Lower leg skin (tissue), 3 donors: ENCODE data around the gene TTC23.

Experiments
- POLR2A ChIP-seq, 2 donors: fragments of 450-650 bp; IDR thresholded peaks; one replicate each; pipeline ENCODE4 v1.6.1; 2016 to 2017; ENCODE audit warnings: antibody characterized with exemption in 2 of 2, mild to moderate bottlenecking in 1 of 2, moderate library complexity in 1 of 2
- TF ChIP-seq, protein P1 (sequence below), 3 donors: fragments of 450-650 bp; IDR thresholded peaks; one replicate each; pipeline ENCODE4 v1.5.1; 2016; ENCODE audit warnings: antibody characterized with exemption in 3 of 3, mild to moderate bottlenecking in 3 of 3, moderate library complexity in 2 of 3

DNA sequence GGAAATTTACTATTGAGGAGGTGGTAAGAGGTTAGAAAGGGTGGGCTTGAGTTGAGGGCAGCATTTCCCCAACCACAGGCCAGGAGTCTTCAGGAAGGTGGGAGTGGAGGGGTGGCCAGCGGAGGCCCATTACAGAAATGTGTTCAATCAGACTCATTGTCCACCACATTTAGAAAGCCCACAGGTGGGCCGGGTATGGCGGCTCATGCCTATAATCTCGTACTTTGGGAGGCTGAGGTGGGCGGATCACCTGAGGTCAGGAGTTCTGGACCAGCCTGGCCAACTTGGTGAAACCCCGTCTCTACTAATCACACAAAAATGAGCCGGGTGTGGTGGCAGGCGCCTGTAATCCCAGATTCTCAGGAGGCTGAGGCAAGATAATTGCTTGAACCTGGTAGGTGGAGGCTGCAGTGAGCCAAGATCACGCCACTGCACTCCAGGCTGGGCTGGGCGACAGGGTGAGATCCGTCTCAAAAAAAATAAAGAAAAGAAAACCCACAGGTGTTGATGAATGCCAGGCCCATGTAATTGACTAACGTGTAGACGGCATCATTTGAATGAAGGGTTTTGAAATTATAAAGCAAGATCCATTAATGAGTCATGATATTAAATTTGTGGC, 156.7 kb downstream of the TTC23 start:
- TF ChIP-seq, protein P1, sequence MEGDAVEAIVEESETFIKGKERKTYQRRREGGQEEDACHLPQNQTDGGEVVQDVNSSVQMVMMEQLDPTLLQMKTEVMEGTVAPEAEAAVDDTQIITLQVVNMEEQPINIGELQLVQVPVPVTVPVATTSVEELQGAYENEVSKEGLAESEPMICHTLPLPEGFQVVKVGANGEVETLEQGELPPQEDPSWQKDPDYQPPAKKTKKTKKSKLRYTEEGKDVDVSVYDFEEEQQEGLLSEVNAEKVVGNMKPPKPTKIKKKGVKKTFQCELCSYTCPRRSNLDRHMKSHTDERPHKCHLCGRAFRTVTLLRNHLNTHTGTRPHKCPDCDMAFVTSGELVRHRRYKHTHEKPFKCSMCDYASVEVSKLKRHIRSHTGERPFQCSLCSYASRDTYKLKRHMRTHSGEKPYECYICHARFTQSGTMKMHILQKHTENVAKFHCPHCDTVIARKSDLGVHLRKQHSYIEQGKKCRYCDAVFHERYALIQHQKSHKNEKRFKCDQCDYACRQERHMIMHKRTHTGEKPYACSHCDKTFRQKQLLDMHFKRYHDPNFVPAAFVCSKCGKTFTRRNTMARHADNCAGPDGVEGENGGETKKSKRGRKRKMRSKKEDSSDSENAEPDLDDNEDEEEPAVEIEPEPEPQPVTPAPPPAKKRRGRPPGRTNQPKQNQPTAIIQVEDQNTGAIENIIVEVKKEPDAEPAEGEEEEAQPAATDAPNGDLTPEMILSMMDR (IDR thresholded peaks at IDR 0.05): no peak
- TF ChIP-seq POLR2A (IDR thresholded peaks at IDR 0.05): no peak
